Peyer's patch (tissue), 4 donors: ENCODE measurements around the gene CALY.

Source experiments
- CTCF ChIP-seq, 6 experiments: fragments of 450-650 bp in 4 of 6; fragments of 200-600 bp in 2 of 6; sonication (generic) in 1 of 6; IDR thresholded peaks; one replicate each; pipeline ENCODE4 v1.5.1; 2017 to 2019; ENCODE audit warnings: antibody characterized with exemption in 6 of 6, mild to moderate bottlenecking in 3 of 6, moderate library complexity in 1 of 6
- POLR2A ChIP-seq, 2 donors: fragments of 450-650 bp; IDR thresholded peaks; one replicate each; pipeline ENCODE4 v1.5.1; 2017; ENCODE audit warnings: antibody characterized with exemption in 2 of 2, mild to moderate bottlenecking in 2 of 2, moderate library complexity in 2 of 2

GRCh38 chr10:133351408-133352318 is 15.0 kb upstream of the CALY start:
- TF ChIP-seq CTCF (IDR thresholded peaks at IDR 0.05): no peak
- TF ChIP-seq POLR2A (IDR thresholded peaks at IDR 0.05): no peak
